GM19455 (cell line): Measurements from ENCODE around the gene RPS17.
"Not testable (repeated sequence)": the region's sequence is repeated elsewhere in the genome, so short reads cannot be mapped to it uniquely, and the experiment has no call there.

Experiments used
- ATAC-seq: cut with Tn5 transposase; IDR thresholded peaks from one replicate; pipeline ENCODE4 v1.9.1; 2021; ENCODE audit not compliant: unreplicated experiment

RPS17 gene

DNA sequence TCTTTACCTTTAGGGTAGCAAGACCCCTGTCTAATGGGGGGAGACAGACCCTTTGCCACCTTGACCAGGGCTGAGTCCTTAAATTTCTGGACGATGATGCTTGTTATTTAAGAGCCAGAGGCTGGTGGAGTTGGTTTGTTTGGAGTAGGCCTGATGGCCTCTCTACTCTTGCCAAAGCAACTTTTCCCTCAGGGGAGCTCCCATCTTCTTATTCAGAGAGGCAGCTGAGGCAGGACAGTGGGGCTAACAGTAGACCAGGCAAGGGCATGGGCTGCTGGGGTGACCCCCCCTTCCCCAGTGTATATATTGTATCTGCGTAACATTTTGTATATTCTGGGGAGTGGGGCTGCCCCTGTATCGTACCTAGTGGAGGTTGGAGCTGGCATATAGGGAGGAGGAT is 10.3 kb downstream of the RPS17 start:
- no peak for ATAC-seq

DNA sequence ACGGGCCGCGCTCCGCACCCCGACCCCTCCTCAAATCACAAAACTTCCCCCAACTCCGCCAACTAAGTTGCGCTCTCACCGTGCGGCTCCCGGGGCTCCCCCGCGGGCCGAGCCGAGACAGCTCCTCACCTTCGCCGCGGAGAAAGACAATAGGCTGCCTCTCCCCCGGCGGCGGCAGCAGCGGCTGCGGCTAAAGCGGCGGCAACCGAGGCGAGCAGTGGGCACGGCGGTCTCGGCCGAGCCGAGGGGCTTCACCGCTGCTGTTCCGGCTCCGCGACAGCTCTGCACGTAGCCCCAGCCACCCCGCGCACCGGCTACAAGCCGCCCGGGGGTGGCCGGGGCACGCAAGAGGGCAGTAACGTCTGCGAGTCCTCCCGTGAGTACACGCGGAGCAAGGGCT is 26.7 kb downstream of the RPS17 start:
- not testable (repeated sequence) for ATAC-seq

DNA sequence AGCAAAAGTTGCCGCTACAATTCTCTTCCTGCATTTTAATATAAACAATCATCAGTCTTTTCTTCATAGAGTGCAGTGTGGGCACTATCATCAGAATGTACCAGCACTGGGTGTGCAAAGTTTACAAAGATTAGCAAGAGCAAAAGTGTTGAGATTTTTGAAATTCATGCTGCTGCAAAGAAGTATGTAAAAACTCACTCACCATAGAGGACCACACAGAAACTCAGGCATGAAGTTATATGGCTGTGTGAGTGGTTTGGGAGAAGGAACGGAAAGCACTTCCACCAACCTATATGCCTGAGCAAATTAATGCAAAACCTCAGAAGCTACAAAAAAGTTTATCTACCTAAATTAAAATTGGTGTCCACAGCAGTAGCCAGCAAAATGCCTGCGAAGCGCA is 32.6 kb downstream of the RPS17 start:
- not testable (repeated sequence) for ATAC-seq

DNA sequence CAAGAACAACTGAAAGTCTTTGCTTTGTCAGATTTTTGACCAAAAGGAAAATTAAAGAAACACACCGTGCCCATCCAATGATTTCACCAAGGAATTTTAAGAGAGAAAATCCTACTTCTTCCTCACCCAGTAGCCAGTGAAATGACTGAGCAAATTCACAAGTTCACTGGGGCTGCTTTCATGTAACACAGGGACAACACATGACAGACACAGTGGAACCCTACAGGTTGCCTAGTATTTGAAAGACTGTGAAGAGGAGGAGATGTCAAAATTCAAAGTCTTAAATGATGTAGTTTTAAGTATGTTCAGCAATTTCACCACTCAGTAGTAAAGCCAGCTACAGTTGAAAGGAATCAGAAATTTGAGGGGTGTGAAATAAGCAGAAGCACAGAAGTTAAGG is 33.2 kb downstream of the RPS17 start:
- not testable (repeated sequence) for ATAC-seq

DNA sequence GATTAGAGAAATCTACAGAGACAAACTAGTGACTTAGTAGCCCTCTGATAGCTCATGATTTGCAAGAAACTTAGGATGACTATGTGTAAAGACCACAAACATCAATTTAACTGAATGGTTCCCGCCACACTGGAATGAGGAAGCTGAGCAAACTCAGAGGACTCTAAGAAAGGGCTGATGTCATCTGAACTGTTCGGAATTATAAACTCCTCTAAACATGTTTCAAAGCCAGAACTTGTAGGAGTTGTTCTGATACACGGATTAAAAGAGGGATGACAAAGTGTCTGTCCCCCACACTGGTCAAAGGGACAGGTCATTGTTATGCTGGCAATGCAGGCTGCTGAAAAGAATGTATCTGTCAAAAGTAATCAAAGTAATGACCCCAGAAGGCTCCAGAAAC is 34.4 kb downstream of the RPS17 start:
- not testable (repeated sequence) for ATAC-seq

DNA sequence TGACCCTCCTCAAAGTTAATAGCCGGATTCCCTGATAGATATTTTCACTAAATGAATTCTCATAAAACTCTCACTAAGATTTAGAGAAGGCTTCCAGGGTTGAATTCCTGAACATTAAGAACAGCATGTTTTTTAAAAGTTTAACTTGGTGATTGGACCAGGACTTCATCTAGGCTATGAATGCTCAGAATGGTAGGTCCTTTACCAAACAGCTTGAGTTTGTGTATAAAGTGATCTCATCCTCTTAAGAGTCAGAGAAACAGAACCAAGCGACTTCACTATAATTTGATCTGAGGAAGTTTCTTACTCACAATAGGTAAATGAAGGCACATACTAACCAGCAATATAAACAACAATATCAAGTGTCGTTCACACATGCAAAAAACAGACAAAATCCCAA is 36.2 kb downstream of the RPS17 start:
- ATAC-seq: not testable (repeated sequence)

DNA sequence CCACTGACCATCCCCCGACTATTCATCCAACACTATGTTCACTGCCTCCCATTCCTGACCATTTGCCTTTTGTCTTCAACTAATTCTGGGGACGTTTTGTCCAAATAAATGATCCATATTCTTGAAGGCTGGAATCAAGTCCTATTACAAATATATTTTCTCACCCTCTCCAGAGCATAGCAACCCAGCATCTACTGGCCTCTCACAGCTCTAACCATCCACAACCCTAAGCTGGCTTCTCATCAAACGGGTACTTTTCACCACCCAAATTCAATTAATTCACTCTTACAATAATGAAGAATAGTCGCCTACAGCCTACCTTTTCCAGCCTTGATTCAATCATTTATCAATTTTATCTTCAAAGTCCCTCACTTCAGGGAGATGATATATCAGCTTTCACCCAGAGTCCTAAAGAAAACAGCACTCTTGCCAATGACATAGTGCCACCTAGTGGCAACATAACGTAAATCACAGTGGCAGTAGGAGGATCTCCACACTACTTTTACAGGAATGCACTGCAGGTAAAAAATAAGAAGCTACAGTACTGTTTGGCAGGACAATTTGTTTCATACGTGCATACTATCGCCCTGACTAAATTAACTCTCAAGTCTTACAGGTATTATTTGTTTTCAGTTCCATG is 37.4 kb downstream of the RPS17 start:
- peak; percentile 63 for ATAC-seq

DNA sequence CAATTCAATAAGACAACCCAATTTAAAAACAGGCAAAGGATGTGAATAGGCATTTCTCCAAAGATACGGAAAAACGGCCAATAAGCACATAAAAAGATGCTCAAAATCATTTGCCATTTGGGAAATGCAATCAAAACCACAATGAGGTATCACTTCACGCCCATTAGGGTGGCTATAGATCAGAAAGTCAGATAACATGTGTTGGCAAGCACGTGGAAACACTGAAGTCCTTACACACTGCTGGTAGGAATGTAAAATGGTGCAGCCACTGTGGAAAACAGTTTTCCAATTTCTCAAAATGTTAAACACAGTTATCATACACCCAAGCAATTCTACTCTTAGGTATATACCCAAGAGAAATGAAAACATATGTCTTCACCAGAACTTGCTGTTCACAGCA is 39.5 kb downstream of the RPS17 start:
- not testable (repeated sequence) for ATAC-seq

DNA sequence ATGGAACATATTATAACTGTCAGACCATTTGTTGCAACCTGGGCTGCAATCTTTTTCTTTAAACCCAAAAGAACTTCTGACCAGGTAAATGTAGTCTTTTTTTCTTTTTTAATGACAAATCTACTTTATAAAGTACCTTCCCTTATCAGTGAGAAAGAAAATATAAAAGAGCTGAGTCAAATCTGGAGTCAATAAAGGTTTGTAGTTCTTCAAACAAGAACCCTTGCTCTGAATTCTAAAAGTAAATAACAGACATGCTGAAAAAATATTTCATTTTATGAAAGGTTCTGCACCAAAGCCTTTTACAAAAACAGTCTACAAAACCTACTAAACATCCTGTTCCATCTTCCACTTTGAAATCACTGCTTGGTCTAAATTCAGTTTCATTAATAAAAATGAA is 42.3 kb downstream of the RPS17 start:
- ATAC-seq: not testable (repeated sequence)

DNA sequence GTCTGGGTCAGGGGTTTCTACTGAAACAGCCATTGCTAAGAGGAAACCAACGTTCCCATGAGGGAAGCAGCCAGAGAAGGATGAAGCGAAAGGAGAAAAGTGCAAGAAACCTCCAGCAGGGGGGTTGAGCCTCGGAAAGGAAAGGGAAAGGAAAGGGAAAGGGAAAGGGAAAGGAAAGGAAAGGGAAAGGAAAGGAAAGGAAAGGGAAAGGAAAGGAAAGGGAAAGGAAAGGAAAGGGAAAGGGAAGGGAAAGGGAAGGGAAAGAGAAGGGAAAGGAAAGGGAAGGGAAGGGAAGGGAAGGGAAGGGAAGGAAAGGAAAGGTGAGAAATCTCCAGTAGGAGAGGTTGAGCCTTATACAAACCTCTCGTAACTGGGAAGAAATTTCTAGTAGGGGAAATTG is 52.0 kb downstream of the RPS17 start:
- ATAC-seq: not testable (repeated sequence)

DNA sequence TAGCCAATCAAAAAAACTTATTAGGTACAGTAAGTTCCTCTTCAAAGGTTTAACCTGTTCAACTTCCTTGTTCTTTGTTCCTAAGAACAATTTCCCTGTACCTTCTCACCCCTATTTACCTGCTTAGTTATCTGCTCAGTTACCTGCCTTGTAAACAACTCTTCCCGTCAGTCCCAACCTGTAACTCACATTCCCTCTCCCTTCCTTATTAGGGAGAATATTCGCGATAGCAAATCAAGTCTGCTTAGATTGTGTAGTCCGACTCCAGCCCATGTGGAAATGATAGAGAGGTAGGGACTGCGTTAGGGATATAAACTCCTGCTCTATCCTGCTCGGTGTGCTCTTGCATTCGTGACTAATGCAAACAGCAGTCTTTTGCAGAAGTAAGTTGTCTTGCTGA is 53.2 kb downstream of the RPS17 start:
- not testable (repeated sequence) for ATAC-seq
